Calu3 (cell line): ENCODE results near the gene NCOA1. TPM values are rescaled to one million over a fixed set of nuclear protein-coding genes. Genes with fewer than 3 reads are reported as not detected.

Source experiments
- BruUV-seq: library from RNA; stranded (reverse); fragments of 400-500 nt; replicated peaks from 2 replicates; lab custom pipeline; 2021; lab: Mats Ljungman, UMichigan
- CTCF ChIA-PET: fragments of 300-600 bp; sonication (Branson Sonifier 250); formaldehyde crosslinking; loops from one replicate; lab custom pipeline; 2022; ENCODE audit warnings: antibody characterized with exemption; lab: Charles Lee
- DNase-seq: peaks from one replicate; pipeline ENCODE4 v3.0.0; 2022
- H3K27ac Mint-ChIP-seq: one replicate; pipeline ENCODE4 v1.8.0; 2022; ENCODE audit warnings: mixed read lengths; ENCODE audit not compliant: unreplicated experiment
- H3K27me3 Mint-ChIP-seq: one replicate; pipeline ENCODE4 v1.8.0; 2022; ENCODE audit warnings: mixed read lengths; ENCODE audit not compliant: unreplicated experiment
- H3K36me3 Mint-ChIP-seq: one replicate; pipeline ENCODE4 v1.8.0; 2022; ENCODE audit warnings: mild to moderate bottlenecking, moderate library complexity, mixed read lengths; ENCODE audit not compliant: insufficient read depth, unreplicated experiment
- H3K4me1 Mint-ChIP-seq: one replicate; pipeline ENCODE4 v1.8.0; 2022; ENCODE audit warnings: mild to moderate bottlenecking, low read depth, mixed read lengths; ENCODE audit not compliant: unreplicated experiment
- H3K4me3 Mint-ChIP-seq: one replicate; pipeline ENCODE4 v1.8.0; 2022; ENCODE audit warnings: mild to moderate bottlenecking, low read depth, moderate library complexity, mixed read lengths; ENCODE audit not compliant: unreplicated experiment
- H3K9me3 Mint-ChIP-seq: one replicate; pipeline ENCODE4 v1.8.0; 2022; ENCODE audit warnings: low read depth, mixed read lengths; ENCODE audit not compliant: unreplicated experiment
- CTCF ChIP-seq: fragments of 200-600 bp; IDR thresholded peaks from one replicate; pipeline ENCODE4 v1.8.0; 2022; ENCODE audit warnings: antibody characterized with exemption; ENCODE audit not compliant: unreplicated experiment
- intact Hi-C: fragments of 100-400 bp; cut with micrococcal nuclease; formaldehyde crosslinking; loops from one replicate; pipeline ENCODE4 v1.10.0; 2022; ENCODE audit not compliant: unreplicated experiment
- total RNA-seq: library from RNA; stranded (reverse); gene quantifications from 2 replicates; pipeline ENCODE4 v1.2.3, GENCODE V29; 2022

The NCOA1 gene
- total RNA-seq, 1 experiment from 2014 or later, result 14.8 TPM

DNA sequence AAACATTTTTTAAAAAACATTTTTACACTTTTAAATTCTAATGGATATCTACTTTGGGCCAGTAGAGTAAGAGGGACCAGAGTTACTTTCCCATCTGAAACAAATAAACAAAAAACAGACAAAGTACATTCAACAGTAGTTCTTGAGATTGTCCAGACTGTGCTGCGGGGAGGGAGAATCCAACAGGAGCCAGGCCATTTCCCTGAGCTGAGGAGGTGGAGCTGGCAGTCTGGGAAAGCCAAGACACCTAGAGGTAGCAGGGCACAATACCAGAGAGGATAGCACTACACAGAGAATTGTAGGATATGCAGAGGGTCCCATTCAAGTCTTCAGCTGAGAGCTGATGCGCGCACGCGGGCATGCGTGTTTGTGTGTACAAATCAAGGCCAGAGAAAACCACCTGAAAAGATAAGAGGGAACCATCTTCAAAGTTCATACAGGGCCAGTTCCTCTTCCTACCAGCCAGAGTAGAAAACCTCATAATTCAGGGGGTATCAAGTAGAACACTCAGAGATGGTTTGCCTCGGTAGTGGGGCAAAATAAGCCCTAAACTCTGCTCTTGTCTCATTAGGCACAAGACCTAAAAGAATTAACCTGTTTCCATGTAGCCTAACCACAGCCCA is 258.1 kb downstream of the NCOA1 start:
- CTCF ChIA-PET, result no interaction called here
- Mint-ChIP-seq H3K9me3 (no peaks in the 10 kb centered on the region), H3K27ac (no peak overlapping the region), H3K4me3 (no peak overlapping the region), H3K4me1 (no peaks in the 10 kb centered on the region), H3K27me3 (no peaks in the 10 kb centered on the region), H3K36me3 (no peaks in the 10 kb centered on the region)
- no peak for TF ChIP-seq CTCF
- DNase-seq, result no peak
- no TSS peak for BruUV-seq
- intact Hi-C loops, result no loop called here

- no peak overlapping the region for H3K27ac Mint-ChIP-seq
- CTCF ChIA-PET, result no interaction called here
- no TSS peak for BruUV-seq
These were observed 264.1 kb downstream of the NCOA1 start for GRCh38 chr2:24754985-24755705.

GRCh38 chr2:24756789-24757188 is 265.7 kb downstream of the NCOA1 start:
- CTCF ChIA-PET, result no interaction called here
- BruUV-seq, result no TSS peak
- Mint-ChIP-seq H3K9me3 (no peaks in the 10 kb centered on the region), H3K27me3 (no peaks in the 10 kb centered on the region), H3K4me3 (no peak overlapping the region), H3K36me3 (no peaks in the 10 kb centered on the region), H3K4me1 (no peaks in the 10 kb centered on the region), H3K27ac (no peak overlapping the region)
- TF ChIP-seq CTCF, result no peak
- intact Hi-C loops, result no loop called here
- DNase-seq, result no peak

More at GRCh38 chr2:24754985-24755705, 264.1 kb downstream of the NCOA1 start:
- Mint-ChIP-seq H3K4me1 (no peaks in the 10 kb centered on the region), H3K4me3 (no peak overlapping the region), H3K27me3 (no peaks in the 10 kb centered on the region), H3K9me3 (no peaks in the 10 kb centered on the region), H3K36me3 (no peaks in the 10 kb centered on the region)
- no peak for DNase-seq
- no peak for TF ChIP-seq CTCF
- intact Hi-C loops, result no loop called here

DNA sequence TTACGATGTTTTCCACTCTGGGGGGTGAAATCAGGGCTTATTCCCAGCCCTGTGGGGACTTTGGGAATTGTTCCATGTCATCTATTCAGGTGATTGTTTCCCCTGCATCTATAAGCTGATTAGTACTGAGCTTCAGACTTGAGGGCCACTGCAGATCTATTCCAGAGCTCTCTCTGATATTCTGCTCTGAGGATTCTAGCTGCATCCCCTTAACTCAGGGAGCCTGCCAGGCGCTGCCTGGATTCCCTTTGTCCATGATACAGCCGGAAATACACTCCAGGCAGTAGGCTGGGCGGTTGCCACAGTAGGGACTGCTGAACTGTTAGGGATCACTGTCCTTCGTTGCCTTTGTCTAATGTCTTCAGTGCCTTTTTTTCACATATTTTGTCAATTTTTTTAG is 270.8 kb downstream of the NCOA1 start:
- DNase-seq, result no peak

More for the DNA sequence above, 270.8 kb downstream of the NCOA1 start:
- no peak overlapping the region for H3K4me3 Mint-ChIP-seq
- H3K27ac Mint-ChIP-seq, result no peak overlapping the region
- no peaks in the 10 kb centered on the region for H3K4me1 Mint-ChIP-seq
- no peak for TF ChIP-seq CTCF
- H3K36me3 Mint-ChIP-seq, result no peaks in the 10 kb centered on the region
- intact Hi-C loops, result no loop called here
- CTCF ChIA-PET, result no interaction called here
- no peaks in the 10 kb centered on the region for H3K27me3 Mint-ChIP-seq
- no peaks in the 10 kb centered on the region for H3K9me3 Mint-ChIP-seq
- BruUV-seq, result no TSS peak
